HG03097 (cell line): ENCODE data around the gene A4GALT.
"Not testable (repeated sequence)": the region's sequence is repeated elsewhere in the genome, so short reads cannot be mapped to it uniquely, and the experiment has no call there.

Experiments used
- ATAC-seq: cut with Tn5 transposase; IDR thresholded peaks from one replicate; pipeline ENCODE4 v1.9.1; 2021; ENCODE audit not compliant: unreplicated experiment, low FRiP score

The A4GALT gene, protein sequence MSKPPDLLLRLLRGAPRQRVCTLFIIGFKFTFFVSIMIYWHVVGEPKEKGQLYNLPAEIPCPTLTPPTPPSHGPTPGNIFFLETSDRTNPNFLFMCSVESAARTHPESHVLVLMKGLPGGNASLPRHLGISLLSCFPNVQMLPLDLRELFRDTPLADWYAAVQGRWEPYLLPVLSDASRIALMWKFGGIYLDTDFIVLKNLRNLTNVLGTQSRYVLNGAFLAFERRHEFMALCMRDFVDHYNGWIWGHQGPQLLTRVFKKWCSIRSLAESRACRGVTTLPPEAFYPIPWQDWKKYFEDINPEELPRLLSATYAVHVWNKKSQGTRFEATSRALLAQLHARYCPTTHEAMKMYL

DNA sequence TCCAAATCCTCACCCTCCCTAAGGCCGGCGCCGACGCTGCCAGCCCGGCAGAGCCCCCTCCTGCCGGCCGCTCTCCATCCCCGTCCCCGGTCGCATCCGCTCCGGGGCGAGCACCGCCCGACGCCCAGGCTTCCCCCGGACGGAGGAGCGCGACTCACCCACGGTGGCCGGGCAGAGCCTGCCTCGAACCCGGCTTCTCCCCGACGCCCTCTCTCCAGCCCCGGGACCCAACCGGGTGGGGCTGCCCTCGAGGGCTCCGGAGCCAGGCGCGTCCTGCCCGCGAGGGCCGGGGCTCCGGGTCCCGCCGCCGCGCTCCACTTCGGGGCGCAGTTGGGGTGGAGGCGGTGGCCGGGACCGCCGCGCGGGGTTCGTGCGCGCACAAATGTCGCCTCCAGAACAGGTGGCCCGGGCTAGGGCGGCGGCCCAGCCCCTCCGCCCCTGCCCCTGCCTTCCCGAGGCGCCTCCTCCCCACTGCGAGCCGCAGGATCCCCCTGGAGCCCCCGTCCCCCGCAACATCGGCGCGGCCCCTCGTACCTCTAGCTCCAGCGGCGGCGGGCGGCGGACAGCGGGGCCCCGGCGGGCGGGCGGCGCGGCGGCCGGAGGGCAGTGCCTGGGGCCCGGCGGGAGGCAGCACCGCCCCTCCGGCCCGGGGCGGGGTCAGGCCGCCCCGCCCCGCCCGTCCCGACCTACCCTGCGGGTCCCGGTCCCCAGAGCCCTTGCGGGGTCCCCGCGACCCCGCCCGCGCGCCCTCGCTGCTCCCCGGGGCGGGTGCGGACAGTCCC, at the start of gene A4GALT:
Gene A4GALT (minus strand): TSS at position 608 of the 782 bp plus-strand sequence. CDS start 26,919 bp downstream, outside the sequence.
- ATAC-seq = no peak

DNA sequence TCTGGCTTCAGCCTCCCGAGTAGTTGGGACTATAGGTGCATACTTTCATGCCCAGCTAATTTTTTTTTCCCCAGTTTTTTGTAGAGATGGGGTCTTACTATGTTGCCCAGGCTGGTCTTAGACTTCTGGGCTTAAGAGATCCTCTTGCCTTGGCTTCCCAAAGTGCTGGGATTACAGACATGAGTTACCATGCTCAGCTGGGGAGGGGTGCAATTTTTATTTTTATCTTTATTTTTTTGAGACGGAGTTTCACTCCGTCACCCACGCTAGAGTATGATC, 49.7 kb upstream of the A4GALT start:
- no peak for ATAC-seq

DNA sequence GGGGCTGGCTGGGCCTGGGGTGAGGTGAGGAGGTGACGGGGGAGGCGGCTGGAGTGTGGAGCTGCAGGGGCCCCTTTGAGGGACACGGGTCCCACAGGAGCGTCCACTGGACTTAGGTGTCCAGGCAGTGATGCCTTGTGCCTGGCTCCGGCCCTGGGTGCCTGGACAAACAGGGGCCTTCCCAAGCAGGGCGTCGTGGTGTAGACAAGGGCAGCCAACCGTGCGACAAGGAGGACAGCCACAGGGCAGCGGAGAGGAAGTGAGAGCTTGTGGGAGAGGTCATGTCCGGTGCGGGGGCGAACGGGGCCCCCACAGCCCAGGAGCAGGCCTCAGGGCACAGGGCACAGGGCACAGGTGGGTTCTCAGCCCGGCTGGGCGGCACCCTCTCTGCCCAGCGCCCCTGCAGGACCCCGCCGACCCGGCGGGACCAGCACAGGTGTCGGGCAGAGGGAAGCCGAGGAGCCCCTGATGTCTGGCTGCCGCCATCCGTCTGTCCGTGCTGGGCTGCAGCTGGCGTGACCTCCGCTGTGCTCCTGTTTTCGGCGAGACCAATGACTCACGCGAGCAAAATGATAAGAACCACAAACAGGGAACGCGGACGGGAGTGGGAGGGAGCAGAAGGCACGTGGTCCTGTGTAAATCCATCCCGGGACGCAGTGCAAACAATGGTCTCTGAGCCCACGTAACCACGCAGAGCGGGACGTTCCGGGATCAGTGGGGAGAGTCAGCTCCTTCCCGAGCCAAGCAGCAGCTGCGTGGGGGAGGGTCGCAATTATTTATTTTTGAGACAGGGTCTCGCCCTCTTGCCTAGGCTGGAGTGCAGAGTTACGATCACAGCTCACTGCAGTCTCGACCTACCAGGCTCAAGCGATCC, 49.1 kb upstream of the A4GALT start:
- ATAC-seq = no peak

DNA sequence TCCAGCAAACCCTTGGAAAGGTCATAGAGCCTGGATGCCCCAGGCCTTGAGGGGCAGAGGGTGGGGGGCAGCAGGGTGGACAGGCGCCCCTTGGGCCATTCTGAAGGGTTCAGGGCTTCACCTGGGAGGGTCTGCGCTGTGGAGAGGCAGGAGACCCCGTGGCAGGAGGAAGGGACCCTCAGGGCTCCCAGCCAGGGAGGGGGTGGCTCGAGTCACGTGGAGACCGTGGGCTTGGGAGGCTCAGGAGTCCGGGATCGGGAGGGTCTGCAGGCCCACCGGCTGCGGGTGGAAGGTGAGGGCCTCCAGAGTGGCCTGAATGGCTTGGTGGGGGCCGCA, 48.5 kb upstream of the A4GALT start:
- ATAC-seq = no peak

DNA sequence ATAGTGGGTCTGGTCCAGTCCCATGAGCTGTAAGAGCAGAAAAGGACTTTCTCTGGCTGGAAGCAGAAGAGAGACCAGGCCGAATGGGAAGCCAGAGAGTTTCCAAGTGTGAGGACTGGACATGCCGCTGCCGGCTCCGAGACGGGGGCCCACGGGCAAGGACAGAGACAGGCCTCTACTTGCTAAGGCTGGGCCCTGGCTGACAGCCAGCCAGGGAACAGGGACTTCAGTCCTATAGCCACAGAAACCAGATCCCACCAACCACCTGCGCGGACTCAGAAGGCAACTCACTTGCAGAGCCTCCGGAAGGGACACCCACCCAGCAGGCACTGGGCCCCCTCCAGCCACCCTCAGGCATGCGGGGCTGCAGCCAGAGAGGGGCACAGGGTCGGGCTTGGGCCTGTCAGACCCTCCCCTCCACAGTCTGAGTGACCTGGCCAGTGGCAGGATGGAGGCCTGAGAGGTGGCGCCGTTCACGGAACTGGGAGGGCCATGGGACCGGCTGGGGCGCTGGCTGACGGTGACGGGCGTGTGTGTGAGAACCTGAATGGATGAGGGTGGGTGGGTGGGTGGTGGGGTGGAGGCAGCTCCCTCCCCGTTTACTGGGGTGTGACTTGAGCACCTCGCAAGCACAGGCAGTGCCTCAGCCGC, 47.8 kb upstream of the A4GALT start:
- ATAC-seq = no peak

DNA sequence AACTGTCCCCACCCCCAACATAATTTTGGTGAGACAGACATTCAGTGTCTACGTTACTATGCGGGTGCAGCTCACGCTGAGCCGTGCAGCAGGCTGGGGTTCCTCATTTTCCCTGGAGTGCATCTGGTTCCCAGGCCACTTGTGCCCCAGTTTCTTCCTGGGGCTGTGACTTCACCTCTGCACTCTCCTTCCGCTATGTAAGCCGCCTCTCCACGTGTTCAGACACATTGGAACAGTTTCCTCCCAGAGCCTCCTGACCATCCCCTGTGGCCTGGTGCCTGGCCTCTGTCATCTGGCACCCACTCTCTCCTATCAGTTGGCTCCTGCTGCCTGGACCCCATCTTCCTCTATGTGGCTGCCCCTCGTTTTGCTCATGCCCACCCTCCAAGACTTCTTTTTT, 46.2 kb upstream of the A4GALT start:
- ATAC-seq = no peak

DNA sequence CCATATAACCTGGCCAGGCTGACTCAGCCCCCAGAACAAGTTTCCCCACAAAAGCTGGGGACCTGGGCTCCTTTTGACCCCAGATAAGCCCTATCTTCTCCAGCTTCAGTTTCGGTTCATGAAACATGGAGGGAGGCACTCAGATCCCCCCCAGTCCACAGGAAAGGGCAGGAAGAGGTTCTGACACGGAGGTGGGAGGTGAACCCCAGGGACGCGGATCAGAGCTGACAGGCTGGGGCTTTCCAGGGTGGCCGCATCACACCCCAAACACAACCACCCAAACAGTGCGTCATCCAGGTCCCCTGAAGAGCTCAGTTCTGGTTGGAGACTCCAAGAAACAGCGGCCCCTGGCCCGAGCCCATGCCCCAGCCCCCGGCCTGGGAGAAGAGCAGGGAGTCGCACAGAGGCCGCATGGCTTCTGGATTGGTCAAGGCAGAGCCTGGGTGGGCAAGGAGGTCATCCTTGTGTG, 44.3 kb upstream of the A4GALT start:
- ATAC-seq = no peak

DNA sequence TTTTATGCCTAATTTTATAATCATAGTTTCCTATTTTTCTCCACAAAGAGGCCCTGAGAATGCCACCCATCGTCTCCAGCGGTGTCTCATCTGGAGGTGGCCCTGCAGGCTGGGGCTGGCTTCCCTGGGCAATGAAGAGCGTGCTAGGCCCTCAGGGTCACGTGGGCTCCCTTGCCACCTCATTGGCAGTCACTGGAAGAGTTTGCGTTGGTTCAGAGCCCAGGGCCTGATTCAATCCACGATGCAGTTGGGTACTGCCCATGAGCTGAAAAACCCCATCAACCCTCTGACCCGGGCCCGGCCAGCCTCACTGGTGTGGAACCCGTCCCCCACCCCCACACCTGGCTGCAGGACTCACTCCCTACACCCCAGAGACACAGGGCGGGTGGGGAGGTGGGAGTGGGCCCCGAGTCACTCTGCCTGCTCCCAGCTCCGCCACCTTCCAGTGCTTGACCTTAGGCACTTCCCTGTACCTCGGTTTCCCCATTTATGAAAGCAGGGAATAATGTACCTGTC, 43.4 kb upstream of the A4GALT start:
- ATAC-seq = no peak

DNA sequence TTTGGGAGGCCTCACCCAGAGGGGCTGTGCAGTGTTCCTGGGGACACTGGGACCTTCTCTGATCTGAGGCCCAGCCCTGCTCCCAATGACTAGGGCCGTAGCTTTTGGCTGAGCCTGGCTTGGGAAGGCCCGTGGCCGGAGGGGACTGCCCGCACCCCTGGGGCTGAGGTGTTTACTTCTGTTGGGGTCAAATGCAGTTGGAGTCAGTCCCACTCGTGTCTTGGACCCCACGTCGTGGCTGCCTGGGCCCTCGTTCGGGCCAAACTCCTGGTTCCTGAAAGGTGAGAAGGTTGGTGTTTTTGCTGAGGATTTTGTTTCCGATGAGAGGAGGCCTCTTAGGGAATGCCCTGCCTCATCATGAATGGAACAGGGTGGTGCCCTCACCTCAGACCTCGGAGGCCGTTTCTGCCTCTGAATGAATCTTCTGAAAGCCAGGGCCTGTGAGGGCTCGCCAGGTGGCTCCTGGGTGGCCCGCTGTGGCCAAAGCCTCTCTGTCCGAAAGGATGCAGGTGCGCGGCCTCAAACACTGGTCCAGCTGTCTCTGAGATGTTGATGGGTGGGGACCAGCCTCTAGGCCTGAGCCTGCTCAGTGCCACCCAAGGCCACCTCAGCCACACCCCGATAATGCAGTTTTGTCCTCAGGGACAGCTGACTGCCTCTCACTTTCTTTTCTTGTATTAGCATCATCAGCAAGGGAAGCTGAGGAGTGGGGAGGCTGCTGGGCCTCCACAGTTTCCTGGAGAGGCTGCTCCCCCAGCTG, 40.3 kb upstream of the A4GALT start:
- no peak for ATAC-seq

DNA sequence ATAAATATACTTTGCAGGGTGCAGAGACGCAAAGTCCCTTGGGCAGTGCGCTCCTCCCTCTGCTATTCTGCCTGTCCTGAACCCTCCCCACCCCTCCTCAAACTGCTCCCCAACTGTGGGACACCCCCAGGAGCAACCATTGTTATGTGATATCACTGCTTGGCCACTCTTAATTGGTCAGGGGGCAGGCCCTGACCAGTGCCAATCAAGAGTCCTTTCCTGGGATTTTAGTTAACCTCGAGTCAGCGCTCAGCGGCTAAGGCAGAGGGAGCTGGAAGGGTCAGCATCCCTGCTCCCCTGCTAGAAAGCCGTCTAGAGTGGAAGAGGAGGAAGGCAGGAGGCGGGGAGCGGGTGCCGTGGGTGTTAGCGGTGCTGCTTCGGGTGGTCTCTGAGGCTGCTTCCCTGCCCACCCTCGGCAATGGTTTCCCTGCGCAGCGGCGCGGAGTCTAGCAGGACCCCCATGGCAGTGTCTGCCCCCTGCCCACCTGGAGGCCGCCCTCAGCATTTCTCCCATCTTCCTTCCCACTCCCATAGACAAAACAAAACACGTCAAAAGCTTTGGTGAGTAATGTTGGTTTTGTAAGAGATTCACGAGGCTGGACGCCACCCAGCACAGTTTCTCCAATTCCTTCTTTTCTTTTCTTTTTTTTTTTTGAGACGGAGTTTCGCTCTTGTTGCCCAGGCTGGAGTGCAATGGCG, 38.4 kb upstream of the A4GALT start:
- ATAC-seq = no peak

DNA sequence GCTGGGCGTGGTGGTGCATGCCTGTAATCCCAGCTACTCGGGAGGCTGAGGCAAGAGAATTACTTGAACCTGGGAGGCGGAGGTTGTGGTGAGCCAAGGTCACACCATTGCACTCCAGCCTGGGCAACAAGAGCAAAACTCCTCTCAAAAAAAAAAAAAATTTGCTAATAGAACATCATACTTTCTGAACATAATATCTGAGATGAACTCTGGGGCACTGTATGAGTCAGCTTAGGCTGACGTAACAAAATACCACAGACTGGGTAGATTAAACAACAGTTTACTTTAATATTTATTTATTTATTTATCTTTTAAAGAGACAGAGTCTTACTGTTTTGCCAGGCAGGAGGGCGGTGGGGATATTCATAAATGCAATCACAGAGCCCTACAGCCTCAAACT, 34.9 kb upstream of the A4GALT start:
- not testable (repeated sequence) for ATAC-seq

DNA sequence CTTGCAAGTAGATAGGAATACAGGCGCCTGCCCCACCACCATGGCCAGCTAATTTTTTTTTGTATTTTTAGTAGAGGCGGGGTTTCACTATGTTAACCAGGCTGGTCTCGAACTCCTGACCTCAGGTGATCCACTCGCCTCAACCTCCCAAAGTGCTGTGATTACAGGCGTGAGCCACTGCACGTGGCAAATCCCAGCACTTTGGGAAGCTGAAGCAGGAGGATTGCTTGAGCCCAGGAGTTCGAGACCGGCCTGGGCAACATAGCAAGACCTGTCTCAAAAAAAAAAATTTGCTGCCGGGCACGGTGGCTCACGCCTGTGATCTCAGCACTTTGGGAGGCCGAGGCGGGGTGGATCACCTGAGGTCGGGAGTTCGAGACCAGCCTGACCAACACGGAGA, 34.5 kb upstream of the A4GALT start:
- not testable (repeated sequence) for ATAC-seq

DNA sequence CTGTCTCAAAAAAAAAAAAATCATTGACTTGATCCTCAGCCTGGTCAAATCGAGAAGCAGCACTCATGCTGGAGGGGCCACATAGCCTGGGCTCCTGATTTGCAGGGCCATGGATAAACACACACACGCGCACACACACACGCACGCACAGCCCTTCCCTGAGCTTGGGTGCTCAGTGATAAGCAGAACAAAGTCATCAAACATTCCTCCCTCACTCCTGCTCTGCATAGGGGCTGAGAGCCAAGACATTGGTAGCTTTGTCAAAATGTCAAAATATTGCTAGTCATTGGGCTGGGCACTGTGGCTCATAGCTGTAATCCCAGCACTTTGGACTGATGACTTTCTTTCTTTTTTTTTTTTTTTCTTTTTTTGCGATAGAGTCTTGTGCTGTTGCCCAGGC, 34.0 kb upstream of the A4GALT start:
- ATAC-seq = no peak

DNA sequence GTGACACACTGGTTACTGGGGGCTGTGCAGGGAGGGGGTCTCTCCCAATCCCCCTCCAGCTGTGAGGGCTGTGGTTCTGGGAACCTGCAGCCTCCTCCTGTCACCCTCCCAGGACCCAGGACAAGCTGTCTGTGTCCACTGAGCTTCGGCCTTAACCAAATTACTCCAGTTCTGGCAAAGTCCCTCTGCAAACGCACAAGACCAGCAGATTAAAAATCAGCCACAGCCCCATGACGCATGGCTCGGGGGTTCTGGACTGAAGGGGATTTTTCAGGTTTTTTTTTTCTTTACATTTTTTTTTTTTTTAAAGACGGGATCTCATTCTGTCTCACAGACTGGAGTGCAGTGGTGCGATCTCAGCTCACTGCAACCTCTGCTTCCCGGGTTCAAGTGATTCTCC, 32.2 kb upstream of the A4GALT start:
- ATAC-seq = no peak

DNA sequence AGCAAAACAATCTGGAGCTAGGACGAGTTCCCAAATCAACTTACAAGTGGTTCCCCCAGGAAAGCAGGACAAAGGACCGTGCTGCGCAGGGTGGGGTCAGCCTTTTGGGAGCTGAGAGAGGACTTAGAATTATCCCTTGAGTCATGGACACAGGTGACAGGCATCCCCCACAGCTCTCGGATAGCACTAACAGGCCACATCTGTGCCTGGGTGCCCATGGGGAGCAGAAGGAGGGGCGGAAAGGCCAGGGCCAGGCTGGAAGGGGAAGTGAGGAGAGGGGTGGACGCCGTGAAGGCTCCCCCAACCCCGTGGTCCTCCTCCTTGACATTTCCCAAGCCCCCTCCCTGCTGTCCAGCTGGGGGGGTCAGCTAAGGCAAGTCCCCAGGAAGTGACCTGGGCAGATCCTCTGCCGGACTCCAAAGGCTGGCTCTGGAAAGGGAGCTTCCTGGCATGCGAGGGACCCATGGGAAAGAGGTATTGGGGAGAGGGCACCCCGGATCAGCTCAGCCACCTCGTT, 31.6 kb upstream of the A4GALT start:
- ATAC-seq = no peak

DNA sequence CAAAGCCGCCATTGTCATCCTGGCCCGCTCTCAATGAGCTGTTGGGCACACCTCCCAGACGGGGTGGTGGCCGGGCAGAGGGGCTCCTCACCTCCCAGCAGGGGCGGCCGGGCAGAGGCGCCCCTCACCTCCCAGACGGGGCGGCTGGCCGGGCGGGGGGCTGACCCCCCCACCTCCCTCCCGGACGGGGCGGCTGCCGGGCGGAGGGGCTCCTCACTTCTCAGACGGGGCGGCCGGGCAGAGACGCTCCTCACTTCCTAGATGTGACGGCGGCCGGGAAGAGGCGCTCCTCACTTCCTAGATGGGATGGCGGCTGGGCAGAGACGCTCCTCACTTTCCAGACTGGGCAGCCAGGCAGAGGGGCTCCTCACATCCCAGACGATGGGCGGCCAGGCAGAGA, 29.8 kb upstream of the A4GALT start:
- not testable (repeated sequence) for ATAC-seq

DNA sequence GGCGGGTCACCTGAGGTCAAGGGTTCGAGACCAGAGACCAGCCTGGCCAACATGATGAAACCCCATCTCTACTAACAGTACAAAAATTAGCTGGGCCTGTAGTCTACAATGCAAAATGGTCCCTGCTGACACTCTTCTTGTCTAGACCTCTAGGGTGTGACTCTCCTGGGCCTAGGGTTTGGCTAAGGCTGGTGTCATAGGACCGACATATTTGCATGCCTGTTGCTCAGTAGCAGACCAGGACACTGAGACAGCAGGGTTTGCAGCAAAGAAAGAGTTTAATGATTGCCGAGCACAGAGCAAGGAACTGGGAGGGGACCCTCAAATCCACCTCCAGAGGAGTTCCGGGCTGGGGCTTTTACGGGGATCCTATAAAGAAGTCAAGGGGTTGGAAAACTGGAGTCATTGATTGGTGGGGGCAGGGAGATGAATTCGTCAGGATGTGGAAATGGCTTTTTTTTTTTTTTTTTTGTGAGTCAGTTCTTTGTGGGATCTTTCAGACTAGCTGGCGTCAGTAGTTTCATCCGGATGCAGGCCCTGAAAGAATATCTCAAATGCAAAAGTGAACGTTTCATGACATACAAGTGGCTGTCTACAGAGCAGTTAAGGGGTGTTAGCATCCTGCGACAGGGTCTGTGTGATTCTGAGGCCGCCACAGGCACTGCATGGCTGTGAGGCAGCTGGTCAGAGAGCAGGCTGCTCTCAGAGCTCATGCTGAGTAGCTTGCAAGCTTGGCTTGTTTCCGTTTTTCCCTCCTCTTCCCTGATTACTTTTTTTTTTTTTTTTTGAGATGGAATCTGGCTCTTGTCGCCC, 27.2 kb upstream of the A4GALT start:
- no peak for ATAC-seq

DNA sequence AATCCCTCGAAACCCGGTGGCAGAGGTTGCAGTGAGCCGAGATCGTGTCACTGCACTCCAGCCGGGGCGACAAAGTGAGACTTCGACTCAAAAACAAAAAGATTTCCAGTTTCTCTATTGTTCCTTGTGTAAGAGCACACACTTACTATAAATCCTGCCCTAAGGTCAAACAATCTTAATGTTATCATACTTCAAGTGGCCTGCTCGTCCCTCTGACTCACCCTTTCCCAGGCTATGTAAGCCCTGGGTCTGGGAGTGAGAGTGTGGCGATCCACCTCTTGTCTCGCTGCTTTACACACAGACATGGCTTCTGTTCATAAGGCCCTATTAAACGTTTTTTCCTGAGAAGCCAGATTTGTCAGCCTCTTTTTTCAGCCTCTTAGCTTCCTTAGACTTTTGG, 24.4 kb upstream of the A4GALT start:
- no peak for ATAC-seq
